ENCODE results near the gene RPS3.

The RPS3 gene

GRCh38 chr11:75439495-75440120 is 40.3 kb downstream of the RPS3 start:
- no peak for ATAC-seq
- no peak for TF ChIP-seq PATZ1 (CRISPR knock-in tag; IDR thresholded peaks at IDR 0.05; ENCODE audit: borderline replicate concordance)

- ATAC-seq: no peak
Measured at GRCh38 chr11:75440960-75441803, 41.9 kb downstream of the RPS3 start.

GRCh38 chr11:75441804-75442132 is 42.5 kb downstream of the RPS3 start:
- no peak for TF ChIP-seq TOX (CRISPR knock-in tag; IDR thresholded peaks at IDR 0.05; ENCODE audit: borderline replicate concordance)
- TF ChIP-seq TSHZ2 (CRISPR knock-in tag; IDR thresholded peaks at IDR 0.05): no peak
- no peak for ATAC-seq

More at GRCh38 chr11:75440960-75441803, 41.9 kb downstream of the RPS3 start:
- TF ChIP-seq ZFP30 (CRISPR knock-in tag; IDR thresholded peaks at IDR 0.05) (no peak), ZC3H10 (CRISPR knock-in tag; IDR thresholded peaks at IDR 0.05) (no peak), PPARA (CRISPR knock-in tag; IDR thresholded peaks at IDR 0.05; ENCODE audit: borderline replicate concordance) (no peak), POU6F1 (CRISPR knock-in tag; IDR thresholded peaks at IDR 0.05; ENCODE audit: borderline replicate concordance, low read depth) (no peak), CSRNP3 (CRISPR knock-in tag; IDR thresholded peaks at IDR 0.05) (no peak), TCF4 (CRISPR knock-in tag; IDR thresholded peaks at IDR 0.05; ENCODE audit: borderline replicate concordance) (no peak), ARNTL (CRISPR knock-in tag; IDR thresholded peaks at IDR 0.05; ENCODE audit: borderline replicate concordance, low read depth) (no peak), ZNF70 (CRISPR knock-in tag; IDR thresholded peaks at IDR 0.05) (no peak), RARB (CRISPR knock-in tag; IDR thresholded peaks at IDR 0.05) (no peak), PATZ1 (CRISPR knock-in tag; IDR thresholded peaks at IDR 0.05; ENCODE audit: borderline replicate concordance) (no peak), ZFP3 (CRISPR knock-in tag; IDR thresholded peaks at IDR 0.05) (no peak), ISL1 (CRISPR knock-in tag; IDR thresholded peaks at IDR 0.05) (no peak), CSDC2 (CRISPR knock-in tag; IDR thresholded peaks at IDR 0.05) (no peak)

GRCh38 chr11:75442161-75442885 is 43.0 kb downstream of the RPS3 start:
- TF ChIP-seq GLIS3 (CRISPR knock-in tag; IDR thresholded peaks at IDR 0.05): no peak
- TF ChIP-seq ZC3H10 (CRISPR knock-in tag; IDR thresholded peaks at IDR 0.05): no peak
- TF ChIP-seq CSDC2 (CRISPR knock-in tag; IDR thresholded peaks at IDR 0.05): no peak

More at GRCh38 chr11:75442161-75442885, 43.0 kb downstream of the RPS3 start:
- no peak for ATAC-seq
